CD4-positive, alpha-beta T cell (primary cell): ENCODE data around the gene ADGRE3. TPM values are rescaled to one million over a fixed set of nuclear protein-coding genes. Genes with fewer than 3 reads are reported as not detected.

Experiments used
- ATAC-seq: fragments of 200-7000 bp; cut with Tn5 transposase; one replicate; pipeline ENCODE4 v1.10.0; 2022; ENCODE audit warnings: mild to moderate bottlenecking; ENCODE audit not compliant: poor library complexity
- CTCF ChIA-PET: fragments of 350-600 bp; sonication (Branson Sonifier 250); formaldehyde crosslinking; loops from one replicate; lab custom pipeline; 2021; ENCODE audit warnings: antibody characterized with exemption, inconsistent platforms; lab: Charles Lee
- POLR2A ChIA-PET: fragments of 350-600 bp; sonication (Branson Sonifier 250); formaldehyde crosslinking; loops from one replicate; lab custom pipeline; 2021; ENCODE audit warnings: antibody characterized with exemption, inconsistent platforms; lab: Charles Lee
- DNase-seq, 14 experiments: peaks; one replicate each; pipeline ENCODE4 v3.0.0-alpha.2; 2013 to 2020; ENCODE audit warnings: mixed read lengths in 2 of 14
- H3K27ac ChIP-seq, 2 donors: one replicate each; pipeline versions ENCODE4 v1.5.1 to v1.7.0; 2013; ENCODE audit warnings: low read length in 2 of 2, low read depth in 1 of 2, mild to moderate bottlenecking in 1 of 2
- H3K27me3 ChIP-seq, 2 experiments: 1 replicate in 1 of 2; 2 replicates in 1 of 2; pipeline versions ENCODE4 v1.6.1 to v1.7.0; 2013; ENCODE audit warnings: low read length in 2 of 2, control low read depth in 1 of 2, mild to moderate bottlenecking in 1 of 2, moderate library complexity in 1 of 2; ENCODE audit not compliant: insufficient read depth in 2 of 2, control insufficient read depth in 1 of 2
- H3K36me3 ChIP-seq: one replicate; pipeline ENCODE4 v1.6.1; 2013; ENCODE audit warnings: low read length, control low read depth; ENCODE audit not compliant: insufficient read depth
- H3K4me1 ChIP-seq: one replicate; pipeline ENCODE4 v1.6.1; 2013; ENCODE audit warnings: low read length, control low read depth; ENCODE audit not compliant: insufficient read depth
- H3K4me3 ChIP-seq: one replicate; pipeline ENCODE4 v1.5.1; 2013; ENCODE audit warnings: mild to moderate bottlenecking, low read length, moderate library complexity
- H3K9me3 ChIP-seq, 2 experiments: 1 replicate in 1 of 2; 2 replicates in 1 of 2; pipeline versions ENCODE4 v1.6.1 to v1.7.0; 2013; ENCODE audit warnings: low read length in 2 of 2, mild to moderate bottlenecking in 2 of 2, control low read depth in 1 of 2, moderate library complexity in 1 of 2; ENCODE audit not compliant: control insufficient read depth in 1 of 2, insufficient read depth in 1 of 2
- H3K27ac Mint-ChIP-seq: one replicate; pipeline ENCODE4 v1.8.0; 2020; ENCODE audit warnings: mixed read lengths
- H3K27me3 Mint-ChIP-seq: one replicate; pipeline ENCODE4 v1.8.0; 2021; ENCODE audit warnings: mixed read lengths
- H3K36me3 Mint-ChIP-seq: one replicate; pipeline ENCODE4 v1.8.0; 2021; ENCODE audit warnings: low read depth, mixed read lengths
- H3K4me1 Mint-ChIP-seq: one replicate; pipeline ENCODE4 v1.8.0; 2021; ENCODE audit warnings: low read depth, mixed read lengths
- H3K4me3 Mint-ChIP-seq: one replicate; pipeline ENCODE4 v1.8.0; 2020; ENCODE audit warnings: mild to moderate bottlenecking, mixed read lengths
- H3K9me3 Mint-ChIP-seq: one replicate; pipeline ENCODE4 v1.8.0; 2020; ENCODE audit warnings: mixed read lengths
- CTCF ChIP-seq: fragments of 200-600 bp; IDR thresholded peaks from one replicate; pipeline ENCODE4 v1.8.0; 2022; ENCODE audit warnings: antibody characterized with exemption, mild to moderate bottlenecking
- intact Hi-C, 2 experiments: fragments of 100-400 bp; cut with DNase I in 1 of 2; cut with micrococcal nuclease in 1 of 2; formaldehyde crosslinking; loops; one replicate each; pipeline versions ENCODE4 v1.15.1 to v1.9.0; 2023 to 2025; cut with DNase I, micrococcal nuclease
- total RNA-seq, 174 experiments: library from RNA in 2 of 174; stranded (reverse) in 2 of 174; gene quantifications; one replicate each; pipeline ENCODE4 v1.2.3 and lab custom pipeline; 2021 to 2026

The ADGRE3 gene
- total RNA-seq, 2 experiments from 2014 or later = not detected

GRCh38 chr19:14619404-14619803, 55.2 kb downstream of the ADGRE3 start:
- Histone ChIP-seq H3K4me3 (no peak overlapping the region), H3K36me3 (no peaks in the 10 kb centered on the region), H3K4me1 (no peaks in the 10 kb centered on the region), H3K27ac (no peak overlapping the region), H3K27me3 (no peaks in the 10 kb centered on the region), H3K9me3 (peaks cover 9 to 10% of the 10 kb centered on the region in 2 experiments)
- no peaks in the 10 kb centered on the region for H3K4me1 Mint-ChIP-seq
- TF ChIP-seq CTCF = no peak
- no peak for ATAC-seq
- no peak for DNase-seq
- H3K36me3 Mint-ChIP-seq = no peaks in the 10 kb centered on the region
- H3K27me3 Mint-ChIP-seq = peaks cover 16% of the 10 kb centered on the region
- POLR2A ChIA-PET = no interaction called here
- H3K9me3 Mint-ChIP-seq = peaks cover 8% of the 10 kb centered on the region
- intact Hi-C loops = no loop called here
- CTCF ChIA-PET = interaction anchor here (1.2 kb wide), 1 partner anchor 67 kb away, joined by 3 read pairs; no protein-coding TSS in a partner anchor
- no peak overlapping the region for H3K27ac Mint-ChIP-seq
- no peak overlapping the region for H3K4me3 Mint-ChIP-seq

- ChIA-PET CTCF (no interaction called here), POLR2A (interaction anchor here (0.7 kb wide), 1 partner anchor 93 kb away, joined by 4 read pairs; no protein-coding TSS in a partner anchor)
- Mint-ChIP-seq H3K27ac (no peak overlapping the region), H3K4me1 (no peaks in the 10 kb centered on the region), H3K36me3 (no peaks in the 10 kb centered on the region), H3K9me3 (peaks cover 8% of the 10 kb centered on the region), H3K4me3 (no peak overlapping the region), H3K27me3 (peaks cover 16% of the 10 kb centered on the region)
- Histone ChIP-seq H3K36me3 (no peaks in the 10 kb centered on the region), H3K27ac (no peak overlapping the region), H3K4me3 (no peak overlapping the region), H3K9me3 (peaks cover 9 to 10% of the 10 kb centered on the region in 2 experiments), H3K4me1 (no peaks in the 10 kb centered on the region), H3K27me3 (no peaks in the 10 kb centered on the region)
- TF ChIP-seq CTCF = no peak
- no peak for ATAC-seq
- intact Hi-C loops = no loop called here
- peak in 2 of 14 experiments; percentile 24 to 31 for DNase-seq
Observed at GRCh38 chr19:14616407-14616806, 58.2 kb downstream of the ADGRE3 start.

GRCh38 chr19:14615623-14616022, 59.0 kb downstream of the ADGRE3 start:
- TF ChIP-seq CTCF = no peak
- no peak for ATAC-seq
- H3K9me3 ChIP-seq = peaks cover 9 to 10% of the 10 kb centered on the region in 2 experiments
- H3K36me3 Mint-ChIP-seq = no peaks in the 10 kb centered on the region
- ChIA-PET CTCF (no interaction called here), POLR2A (no interaction called here)
- H3K27me3 Mint-ChIP-seq = peaks cover 16% of the 10 kb centered on the region
- H3K27ac ChIP-seq = no peak overlapping the region
- no peak overlapping the region for H3K27ac Mint-ChIP-seq
- no peak overlapping the region for H3K4me3 Mint-ChIP-seq
- H3K27me3 ChIP-seq = no peaks in the 10 kb centered on the region
- no peaks in the 10 kb centered on the region for H3K4me1 ChIP-seq
- H3K9me3 Mint-ChIP-seq = peaks cover 8% of the 10 kb centered on the region
- no peaks in the 10 kb centered on the region for H3K4me1 Mint-ChIP-seq
- no peaks in the 10 kb centered on the region for H3K36me3 ChIP-seq
- DNase-seq = no peak
- intact Hi-C loops = no loop called here
- no peak overlapping the region for H3K4me3 ChIP-seq
